BJ (cell line): ENCODE results near the gene SORCS1. TPM values are rescaled to one million over a fixed set of nuclear protein-coding genes. Genes with fewer than 3 reads are reported as not detected.

Source experiments
- CTCF ChIA-PET: fragments of 350-600 bp; formaldehyde crosslinking; extraction: SDS; loops from one replicate; lab custom pipeline; 2021; ENCODE audit warnings: antibody characterized with exemption, inconsistent platforms; lab: Yijun Ruan, JAX
- POLR2A ChIA-PET: fragments of 300-600 bp; sonication (Branson Sonifier 250); formaldehyde crosslinking; extraction: SDS; loops from one replicate; lab custom pipeline; 2021; ENCODE audit warnings: antibody characterized with exemption; lab: Charles Lee
- DNase-seq: peaks from one replicate; pipeline ENCODE4 v3.0.0-alpha.2; 2011; ENCODE audit warnings: low read depth
- H3K27me3 ChIP-seq: 2 replicates; pipeline ENCODE4 v1.6.0; 2011; ENCODE audit warnings: low read length; ENCODE audit not compliant: control insufficient read depth, insufficient read depth
- H3K36me3 ChIP-seq: 2 replicates; pipeline ENCODE4 v1.5.1; 2011; ENCODE audit warnings: low read length; ENCODE audit not compliant: control insufficient read depth, insufficient read depth
- H3K4me3 ChIP-seq: 2 replicates; pipeline ENCODE4 v1.5.1; 2011; ENCODE audit warnings: low read depth, mild to moderate bottlenecking, control low read depth, low read length
- polyA plus RNA-seq: library from polyadenylated mRNA; depleted of rRNA; stranded (reverse); fragments of >200 nt; gene quantifications from 2 replicates; pipeline ENCODE4 v1.2.3, GENCODE V29; 2011
- TF ChIP-seq, protein P1 (sequence below): IDR thresholded peaks from 2 replicates; pipeline ENCODE4 v1.5.1; 2011; ENCODE audit warnings: low read depth, mild to moderate bottlenecking, control low read depth, inconsistent platforms, low read length, moderate library complexity; ENCODE audit not compliant: insufficient read depth

The SORCS1 gene
- polyA plus RNA-seq, 1 experiment = 0.01 TPM

DNA sequence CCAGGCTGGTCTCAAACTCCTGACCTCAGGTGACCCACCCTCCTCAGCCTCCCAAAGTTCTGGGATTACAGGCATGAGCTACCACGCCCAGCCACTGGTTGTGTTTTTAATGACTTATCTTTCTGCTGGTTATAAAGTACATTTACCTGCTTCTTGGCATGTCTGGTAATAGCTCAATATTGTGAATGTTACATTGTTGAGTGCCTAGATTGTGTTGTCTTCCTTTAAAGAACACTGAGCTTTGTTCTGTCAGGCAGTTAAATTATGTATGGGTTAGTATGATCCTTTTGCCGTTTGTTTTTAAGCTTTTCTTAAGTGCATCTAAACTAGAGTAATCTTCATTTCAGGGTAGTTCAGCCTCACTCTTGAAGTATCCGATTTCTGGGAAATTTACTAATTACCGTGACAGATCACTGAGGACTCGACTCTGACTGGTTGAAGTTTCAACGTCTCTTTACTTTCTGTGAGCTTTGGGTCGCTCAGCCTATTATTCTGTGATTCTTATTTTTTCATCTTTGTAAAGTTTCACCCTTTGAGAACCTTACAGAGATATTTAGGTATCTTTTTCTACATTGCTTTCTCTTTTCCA, 617.4 kb downstream of the SORCS1 start:
- CTCF ChIA-PET = interaction anchor here (2.4 kb wide), 1 partner anchor 10 kb away, joined by 5 read pairs; no protein-coding TSS in a partner anchor
- Histone ChIP-seq H3K27me3 (no peaks in the 10 kb centered on the region), H3K4me3 (no peak overlapping the region), H3K36me3 (no peaks in the 10 kb centered on the region)
- no peak for DNase-seq
- POLR2A ChIA-PET = no interaction called here
- TF ChIP-seq, protein P1, sequence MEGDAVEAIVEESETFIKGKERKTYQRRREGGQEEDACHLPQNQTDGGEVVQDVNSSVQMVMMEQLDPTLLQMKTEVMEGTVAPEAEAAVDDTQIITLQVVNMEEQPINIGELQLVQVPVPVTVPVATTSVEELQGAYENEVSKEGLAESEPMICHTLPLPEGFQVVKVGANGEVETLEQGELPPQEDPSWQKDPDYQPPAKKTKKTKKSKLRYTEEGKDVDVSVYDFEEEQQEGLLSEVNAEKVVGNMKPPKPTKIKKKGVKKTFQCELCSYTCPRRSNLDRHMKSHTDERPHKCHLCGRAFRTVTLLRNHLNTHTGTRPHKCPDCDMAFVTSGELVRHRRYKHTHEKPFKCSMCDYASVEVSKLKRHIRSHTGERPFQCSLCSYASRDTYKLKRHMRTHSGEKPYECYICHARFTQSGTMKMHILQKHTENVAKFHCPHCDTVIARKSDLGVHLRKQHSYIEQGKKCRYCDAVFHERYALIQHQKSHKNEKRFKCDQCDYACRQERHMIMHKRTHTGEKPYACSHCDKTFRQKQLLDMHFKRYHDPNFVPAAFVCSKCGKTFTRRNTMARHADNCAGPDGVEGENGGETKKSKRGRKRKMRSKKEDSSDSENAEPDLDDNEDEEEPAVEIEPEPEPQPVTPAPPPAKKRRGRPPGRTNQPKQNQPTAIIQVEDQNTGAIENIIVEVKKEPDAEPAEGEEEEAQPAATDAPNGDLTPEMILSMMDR = no peak

DNA sequence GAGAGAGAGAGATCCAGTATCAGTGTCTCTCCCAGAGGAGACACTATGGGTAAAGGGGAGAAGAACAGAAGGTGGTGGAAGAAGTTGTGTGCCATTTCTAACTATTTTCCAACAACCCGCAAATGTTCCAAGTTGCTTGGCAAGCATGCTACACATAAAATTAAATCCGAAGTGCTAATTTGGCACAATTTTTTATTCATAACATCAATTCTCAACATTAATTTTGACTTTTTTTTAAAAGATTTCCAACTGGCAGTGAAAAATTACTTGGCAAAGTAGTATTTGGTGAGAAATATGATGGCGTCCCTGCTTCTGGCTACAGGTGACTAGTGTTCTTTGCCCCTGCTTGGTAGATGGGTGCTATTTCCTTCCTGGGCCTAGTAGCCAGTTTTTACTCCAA, 622.0 kb downstream of the SORCS1 start:
- H3K36me3 ChIP-seq = no peaks in the 10 kb centered on the region
- H3K27me3 ChIP-seq = no peaks in the 10 kb centered on the region
- no peak for DNase-seq
- POLR2A ChIA-PET = no interaction called here
- CTCF ChIA-PET = no interaction called here
- TF ChIP-seq, protein P1 = no peak
- H3K4me3 ChIP-seq = no peak overlapping the region

DNA sequence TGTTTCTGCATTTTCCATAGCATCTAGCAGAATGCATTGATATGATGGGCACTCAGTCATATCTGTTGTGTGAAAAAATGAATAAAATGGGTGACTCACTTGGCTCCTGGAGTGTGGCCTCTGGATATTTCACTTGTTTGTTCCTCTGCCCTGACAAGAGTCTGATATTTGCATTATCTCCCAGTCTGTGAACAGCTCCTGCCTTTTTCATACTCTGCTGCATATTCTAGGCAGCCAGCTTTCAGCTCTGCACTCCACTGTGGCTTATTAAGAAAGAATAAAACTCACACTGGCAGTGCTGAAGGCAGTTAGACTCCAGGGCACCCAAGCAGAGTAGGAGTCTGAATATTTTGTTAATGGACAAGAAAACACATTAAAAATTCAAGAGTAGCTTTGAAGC, 623.9 kb downstream of the SORCS1 start:
- CTCF ChIA-PET = interaction anchor here (1.4 to 1.6 kb wide), 2 partner anchors 10 to 31 kb away, joined by 3 read pairs; no protein-coding TSS in a partner anchor
- no peak for DNase-seq
- Histone ChIP-seq H3K4me3 (no peak overlapping the region), H3K27me3 (no peaks in the 10 kb centered on the region), H3K36me3 (no peaks in the 10 kb centered on the region)
- TF ChIP-seq, protein P1 = no peak
- POLR2A ChIA-PET = no interaction called here

DNA sequence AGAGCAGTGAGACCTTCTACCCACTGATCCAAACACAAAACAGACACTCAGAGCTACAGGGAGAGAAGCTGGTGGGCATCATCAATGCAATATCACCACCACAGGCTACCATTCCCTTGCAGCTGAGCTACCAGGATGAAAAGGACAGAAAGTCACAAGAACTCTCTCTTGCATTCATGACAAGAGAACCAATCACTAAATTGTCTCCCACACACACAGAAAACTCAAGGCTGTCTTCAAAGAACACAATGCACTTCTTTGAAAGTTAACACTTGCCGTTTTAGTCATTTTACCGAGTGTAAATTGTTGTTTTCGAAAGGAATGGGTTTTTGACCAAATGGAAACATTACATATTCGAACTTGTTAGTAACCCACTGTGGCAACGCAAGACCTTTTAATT, 626.6 kb downstream of the SORCS1 start:
- DNase-seq = no peak
- ChIA-PET POLR2A (no interaction called here), CTCF (no interaction called here)
- H3K4me3 ChIP-seq = no peak overlapping the region
- no peaks in the 10 kb centered on the region for H3K36me3 ChIP-seq
- no peaks in the 10 kb centered on the region for H3K27me3 ChIP-seq
- TF ChIP-seq, protein P1 = no peak

DNA sequence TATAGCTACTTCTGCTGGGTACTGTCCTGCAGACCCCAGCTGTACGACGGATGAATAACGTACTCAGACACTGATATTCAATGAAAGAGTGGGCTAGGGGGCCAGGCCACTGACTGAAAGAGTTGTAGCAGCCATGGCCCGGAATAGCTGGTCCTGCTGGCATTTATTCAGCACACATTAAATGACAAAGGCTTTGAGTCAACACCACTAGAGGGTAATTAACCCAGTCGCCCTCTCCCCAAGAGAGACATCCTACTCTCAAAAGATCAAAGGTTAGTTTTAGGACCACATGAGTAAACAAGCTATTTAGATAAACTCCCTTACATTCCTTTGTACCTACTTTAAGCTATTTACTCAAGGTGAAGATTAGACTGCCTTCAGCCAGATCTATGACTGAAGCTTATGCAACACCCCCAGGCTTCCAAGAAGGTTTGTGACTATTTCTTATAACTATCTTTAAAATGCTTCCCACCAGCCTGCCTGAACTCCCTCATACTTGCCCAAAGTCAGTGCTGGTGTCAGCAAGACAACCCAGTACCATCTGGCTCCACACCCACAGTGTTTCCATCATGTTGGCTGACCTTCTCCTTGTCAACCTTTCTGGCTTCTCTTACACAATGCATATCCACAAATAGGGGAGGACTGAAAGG, 629.1 kb downstream of the SORCS1 start:
- CTCF ChIA-PET = no interaction called here

More for the DNA sequence above, 629.1 kb downstream of the SORCS1 start:
- Histone ChIP-seq H3K4me3 (no peak overlapping the region), H3K36me3 (no peaks in the 10 kb centered on the region), H3K27me3 (no peaks in the 10 kb centered on the region)
- DNase-seq = no peak
- POLR2A ChIA-PET = no interaction called here
- TF ChIP-seq, protein P1 = no peak
